OCI-LY3 (cell line): ENCODE measurements around the gene ZNF683.

ENCODE experiments used
- H2AFZ ChIP-seq: fragments of 200-600, 300-600 bp; shearing (Covaris generic); 2 replicates; pipeline ENCODE4 v1.6.0; 2014; ENCODE audit warnings: antibody characterized with exemption, low read depth, low read length
- H3K27ac ChIP-seq: fragments of 200-600, 300-600 bp; sonication (generic); 2 replicates; pipeline ENCODE4 v1.5.1; 2014; ENCODE audit warnings: mild to moderate bottlenecking, low read length, moderate library complexity, mixed read lengths
- H3K27me3 ChIP-seq: fragments of 200-600, 300-600 bp; sonication (generic); 2 replicates; pipeline ENCODE4 v1.6.1; 2014; ENCODE audit warnings: low read depth, low read length, mixed read lengths
- H3K36me3 ChIP-seq: fragments of 200-600, 300-600 bp; sonication (generic); replicated peaks from 2 replicates; pipeline ENCODE3; 2014; ENCODE audit warnings: low read depth, low read length, mixed read lengths
- H3K4me1 ChIP-seq: fragments of 300-600, 200-600 bp; sonication (generic); 2 replicates; pipeline ENCODE4 v1.6.1; 2014; ENCODE audit warnings: low read length, mixed read lengths
- H3K4me2 ChIP-seq: fragments of 200-600, 300-600 bp; sonication (generic); 2 replicates; pipeline ENCODE4 v1.6.1; 2014; ENCODE audit warnings: low read length, mixed read lengths
- H3K4me3 ChIP-seq: fragments of 300-600, 200-600 bp; sonication (generic); 2 replicates; pipeline ENCODE4 v1.5.1; 2014; ENCODE audit warnings: antibody characterized with exemption, mild to moderate bottlenecking, low read length, moderate library complexity
- H3K79me2 ChIP-seq: fragments of 300-600, 200-600 bp; shearing (Covaris generic); 2 replicates; pipeline ENCODE4 v1.6.1; 2014; ENCODE audit warnings: mild to moderate bottlenecking, low read length, mixed read lengths
- H3K9ac ChIP-seq: fragments of 300-600, 200-600 bp; shearing (Covaris generic); 2 replicates; pipeline ENCODE4 v1.6.0; 2014; ENCODE audit warnings: mild to moderate bottlenecking, low read length, moderate library complexity
- H3K9me3 ChIP-seq: fragments of 200-600, 300-600 bp; shearing (Covaris generic); 2 replicates; pipeline ENCODE4 v1.6.1; 2014; ENCODE audit warnings: low read length, mixed read lengths; ENCODE audit not compliant: insufficient read depth
- H4K20me1 ChIP-seq: fragments of 200-600, 300-600 bp; sonication (generic); 2 replicates; pipeline ENCODE4 v1.6.1; 2016; ENCODE audit warnings: low read length, mixed read lengths; ENCODE audit not compliant: insufficient read depth
- CTCF ChIP-seq: fragments of 200-600, 300-600 bp; sonication (generic); IDR thresholded peaks from 2 replicates; pipeline ENCODE4 v1.5.1; 2014; ENCODE audit warnings: antibody characterized with exemption, low read length, low read depth
- EZH2phosphoT487 ChIP-seq: fragments of 200-600 bp; shearing (Covaris generic); IDR thresholded peaks from 2 replicates; pipeline ENCODE4 v1.6.1; 2018; ENCODE audit warnings: antibody characterized with exemption, mixed run types, low read depth

ZNF683 gene

GRCh38 chr1:26409191-26409807 lies 36.7 kb upstream of the ZNF683 start:
- Histone ChIP-seq H3K79me2 (no peaks in the 10 kb centered on the region), H3K4me1 (no peaks in the 10 kb centered on the region), H3K36me3 (no peaks in the 10 kb centered on the region), H3K4me2 (no peak overlapping the region), H2AFZ (no peak overlapping the region), H3K27me3 (0 out of 2 replicates have a peak, but pooled peaks cover 4% of the 10 kb centered on the region), H3K27ac (no peak overlapping the region), H3K9me3 (no peaks in the 10 kb centered on the region), H4K20me1 (no peaks in the 10 kb centered on the region), H3K4me3 (no peak overlapping the region), H3K9ac (no peak overlapping the region)
- TF ChIP-seq EZH2phosphoT487, result no peak

GRCh38 chr1:26408604-26409003 lies 36.1 kb upstream of the ZNF683 start:
- H3K79me2 ChIP-seq, result no peaks in the 10 kb centered on the region
- no peak overlapping the region for H3K27ac ChIP-seq
- TF ChIP-seq EZH2phosphoT487 (no peak), CTCF (no peak)
- no peaks in the 10 kb centered on the region for H3K9me3 ChIP-seq
- H3K36me3 ChIP-seq, result no peaks in the 10 kb centered on the region
- H4K20me1 ChIP-seq, result no peaks in the 10 kb centered on the region
- H3K27me3 ChIP-seq, result no peaks in the 10 kb centered on the region
- no peak overlapping the region for H3K4me3 ChIP-seq
- no peak overlapping the region for H2AFZ ChIP-seq
- H3K9ac ChIP-seq, result no peak overlapping the region
- H3K4me1 ChIP-seq, result no peaks in the 10 kb centered on the region
- no peak overlapping the region for H3K4me2 ChIP-seq

GRCh38 chr1:26405281-26405915 lies 32.8 kb upstream of the ZNF683 start:
- H3K27ac ChIP-seq, result no peak overlapping the region

GRCh38 chr1:26404641-26405040 lies 32.1 kb upstream of the ZNF683 start:
- Histone ChIP-seq H3K9me3 (no peaks in the 10 kb centered on the region), H4K20me1 (no peaks in the 10 kb centered on the region), H3K4me2 (no peak overlapping the region), H3K36me3 (no peaks in the 10 kb centered on the region), H3K27me3 (no peaks in the 10 kb centered on the region), H3K4me3 (no peak overlapping the region), H3K9ac (no peak overlapping the region), H3K27ac (no peak overlapping the region), H3K79me2 (no peaks in the 10 kb centered on the region), H2AFZ (no peak overlapping the region), H3K4me1 (no peaks in the 10 kb centered on the region)
- TF ChIP-seq EZH2phosphoT487 (no peak), CTCF (no peak)

More at GRCh38 chr1:26405281-26405915, 32.8 kb upstream of the ZNF683 start:
- Histone ChIP-seq H3K79me2 (no peaks in the 10 kb centered on the region), H3K9me3 (no peaks in the 10 kb centered on the region), H3K36me3 (no peaks in the 10 kb centered on the region), H3K4me2 (no peak overlapping the region), H2AFZ (no peak overlapping the region), H3K4me1 (no peaks in the 10 kb centered on the region), H3K4me3 (no peak overlapping the region), H3K9ac (no peak overlapping the region), H4K20me1 (no peaks in the 10 kb centered on the region), H3K27me3 (no peaks in the 10 kb centered on the region)
- TF ChIP-seq EZH2phosphoT487, result no peak
- TF ChIP-seq CTCF, result no peak
